Measurements from ENCODE around the gene VAMP1. TPM values are rescaled to one million over a fixed set of nuclear protein-coding genes. Genes with fewer than 3 reads are reported as not detected.

Gene VAMP1
- total and polyA plus RNA-seq, 2 of the 13 experiments (the other 11 are each of a cell fraction or from before 2014, with no cell fraction given): 2.5 to 7.4 TPM

GRCh38 chr12:6423267-6424007 is 47.0 kb downstream of the VAMP1 start (continued):
- no peak for TF ChIP-seq AKAP8 (CRISPR knock-in tag; IDR thresholded peaks at IDR 0.05)
- TF ChIP-seq STAT5B (CRISPR knock-in tag; IDR thresholded peaks at IDR 0.05): no peak
- TF ChIP-seq CC2D1A (CRISPR knock-in tag; IDR thresholded peaks at IDR 0.05): no peak
- TF ChIP-seq MAZ (IDR thresholded peaks at IDR 0.05; ENCODE audit: borderline replicate concordance, low read depth, low read length): no peak
- TF ChIP-seq MAZ (CRISPR knock-in tag; IDR thresholded peaks at IDR 0.05; ENCODE audit: low read depth): no peak
- no peak for TF ChIP-seq HHEX (CRISPR knock-in tag; IDR thresholded peaks at IDR 0.05)
- peak; percentile 54; the same call in 1 of the 2 replicates for TF ChIP-seq ZNF691 (CRISPR knock-in tag; IDR thresholded peaks at IDR 0.05; ENCODE audit: borderline replicate concordance, low read depth)
- no peak for TF ChIP-seq CENPBD1 (CRISPR knock-in tag; IDR thresholded peaks at IDR 0.05; ENCODE audit: borderline replicate concordance, low read depth)
- TF ChIP-seq ATF3 (CRISPR knock-in tag; IDR thresholded peaks at IDR 0.05): no peak
- no peak for TF ChIP-seq KDM5B (CRISPR knock-in tag; IDR thresholded peaks at IDR 0.05; ENCODE audit: borderline replicate concordance)
- no peak for TF ChIP-seq ZC3H4 (CRISPR knock-in tag; IDR thresholded peaks at IDR 0.05; ENCODE audit: borderline replicate concordance)
- no peak for TF ChIP-seq ZNF430 (CRISPR knock-in tag; IDR thresholded peaks at IDR 0.05)
- no peak for TF ChIP-seq NCOA1 (CRISPR knock-in tag; IDR thresholded peaks at IDR 0.05)
- no peak for TF ChIP-seq POGZ (CRISPR knock-in tag; IDR thresholded peaks at IDR 0.05)
- TF ChIP-seq ZNF496 (CRISPR knock-in tag; IDR thresholded peaks at IDR 0.05; ENCODE audit: insufficient replicate concordance): no peak
- TF ChIP-seq ZBTB2 (CRISPR knock-in tag; IDR thresholded peaks at IDR 0.05; ENCODE audit: low read depth): no peak
- no peak for TF ChIP-seq CBX1 (IDR thresholded peaks at IDR 0.05; ENCODE audit: low read depth)
- TF ChIP-seq ZFY (CRISPR knock-in tag; IDR thresholded peaks at IDR 0.05): no peak
- no peak for TF ChIP-seq ZNF768 (CRISPR knock-in tag; IDR thresholded peaks at IDR 0.05)
- no peak for TF ChIP-seq ZNF101 (CRISPR knock-in tag; IDR thresholded peaks at IDR 0.05; ENCODE audit: borderline replicate concordance, low read depth)
- TF ChIP-seq ZNF3 (CRISPR knock-in tag; IDR thresholded peaks at IDR 0.05): no peak
- TF ChIP-seq HNF4G (IDR thresholded peaks at IDR 0.05; ENCODE audit: borderline replicate concordance, low read depth, low read length): no peak
- no peak for TF ChIP-seq HNF4G (CRISPR knock-in tag; IDR thresholded peaks at IDR 0.05; ENCODE audit: borderline replicate concordance, low read depth)
- no peak for TF ChIP-seq RAD51 (IDR thresholded peaks at IDR 0.05; ENCODE audit: borderline replicate concordance)
- TF ChIP-seq ZSCAN5A (CRISPR knock-in tag; IDR thresholded peaks at IDR 0.05; ENCODE audit: borderline replicate concordance): no peak
- no peak for TF ChIP-seq ZNF282 (IDR thresholded peaks at IDR 0.05; ENCODE audit: partially characterized antibody)
